GM19240 (cell line): ENCODE data around the gene CFP.
"Not testable (repeated sequence)": the region's sequence is repeated elsewhere in the genome, so short reads cannot be mapped to it uniquely, and the experiment has no call there.

Source experiments
- DNase-seq: peaks from one replicate; pipeline ENCODE4 v3.0.0; 2011; ENCODE audit warnings: low spot score; ENCODE audit not compliant: insufficient read length

The CFP gene

GRCh38 chrX:47629419-47630200 is at the start of gene CFP:
CFP (minus strand) TSS chrX:47629930; CDS start chrX:47629844, 86 bp downstream.
- no peak for DNase-seq

- DNase-seq, result not testable (repeated sequence)
Measured at GRCh38 chrX:47675959-47676859, 46.5 kb upstream of the CFP start.

GRCh38 chrX:47674776-47675175 is 45.0 kb upstream of the CFP start:
- DNase-seq, result no peak

GRCh38 chrX:47665797-47666196 is 36.1 kb upstream of the CFP start:
- DNase-seq, result not testable (repeated sequence)

- DNase-seq, result no peak
Measured at GRCh38 chrX:47664737-47665136, 35.0 kb upstream of the CFP start.

- DNase-seq, result no peak
Measured at GRCh38 chrX:47662144-47662657, 32.5 kb upstream of the CFP start.

GRCh38 chrX:47661539-47661938 is 31.8 kb upstream of the CFP start:
- DNase-seq, result no peak

GRCh38 chrX:47659421-47659726 is 29.6 kb upstream of the CFP start:
- DNase-seq, result no peak

- peak; percentile 41 for DNase-seq
Measured at GRCh38 chrX:47658684-47659420, 29.1 kb upstream of the CFP start, which contains the start of gene UXT. UXT (minus strand) TSS chrX:47659180; CDS start chrX:47658927, 253 bp downstream.

GRCh38 chrX:47658301-47658683 is 28.6 kb upstream of the CFP start:
- DNase-seq, result no peak

- DNase-seq, result no peak
Measured at GRCh38 chrX:47651043-47651905, 21.5 kb upstream of the CFP start.

GRCh38 chrX:47650164-47651042 is 20.7 kb upstream of the CFP start, which contains the start of gene ELK1:
ELK1 (minus strand) TSS chrX:47650563; CDS start chrX:47641441, 9,122 bp downstream.
- DNase-seq, result peak; percentile 42

- no peak for DNase-seq
Measured at GRCh38 chrX:47649781-47650163, 20.0 kb upstream of the CFP start.

GRCh38 chrX:47649271-47649670 is 19.5 kb upstream of the CFP start:
- no peak for DNase-seq

GRCh38 chrX:47648376-47648775 is 18.6 kb upstream of the CFP start:
- DNase-seq, result no peak

GRCh38 chrX:47646636-47647035 is 16.9 kb upstream of the CFP start:
- no peak for DNase-seq

- no peak for DNase-seq
Measured at GRCh38 chrX:47645530-47645929, 15.8 kb upstream of the CFP start.

GRCh38 chrX:47644557-47645091 is 14.9 kb upstream of the CFP start:
- DNase-seq, result no peak

- no peak for DNase-seq
Measured at GRCh38 chrX:47643926-47644325, 14.2 kb upstream of the CFP start.
